Neural cell (in vitro differentiated cells): Measurements from ENCODE around the gene PAK4. TPM values are rescaled to one million over a fixed set of nuclear protein-coding genes. Genes with fewer than 3 reads are reported as not detected.

Experiments
- H2AFZ ChIP-seq: fragments of 200-600, 300-800 bp; sonication (generic), shearing (Covaris generic); 2 replicates; pipeline ENCODE4 v1.6.0; 2014; ENCODE audit warnings: low read depth, mild to moderate bottlenecking, antibody characterized with exemption, low read length, moderate library complexity
- H3F3A ChIP-seq: fragments of 200-600 bp; shearing (Covaris generic); 2 replicates; pipeline ENCODE4 v1.6.1; 2016; ENCODE audit warnings: mild to moderate bottlenecking, moderate library complexity, mixed read lengths, antibody characterized with exemption, low read length; ENCODE audit not compliant: insufficient read depth, poor library complexity, severe bottlenecking
- H3K27ac ChIP-seq: fragments of 200-600, 300-800 bp; sonication (generic), shearing (Covaris generic); 2 replicates; pipeline ENCODE4 v1.5.1; 2014; ENCODE audit warnings: mild to moderate bottlenecking, low read length, moderate library complexity
- H3K27me3 ChIP-seq: fragments of 300-800, 200-600 bp; sonication (generic), shearing (Covaris generic); 2 replicates; pipeline ENCODE4 v1.6.0; 2014; ENCODE audit warnings: mild to moderate bottlenecking, low read depth, low read length, moderate library complexity; ENCODE audit not compliant: insufficient read depth
- H3K36me3 ChIP-seq: fragments of 300-800, 200-600 bp; sonication (generic), shearing (Covaris generic); 2 replicates; pipeline ENCODE4 v1.5.1; 2014; ENCODE audit warnings: mild to moderate bottlenecking, antibody characterized with exemption, low read length, moderate library complexity; ENCODE audit not compliant: insufficient read depth
- H3K4me2 ChIP-seq: fragments of 300-800, 200-600 bp; sonication (generic), shearing (Covaris generic); 2 replicates; pipeline ENCODE4 v1.6.0; 2014; ENCODE audit warnings: mild to moderate bottlenecking, low read length
- H3K4me3 ChIP-seq: fragments of 300-800, 200-600 bp; sonication (generic), shearing (Covaris generic); 2 replicates; pipeline ENCODE4 v1.5.1; 2014; ENCODE audit warnings: mild to moderate bottlenecking, low read length, moderate library complexity
- H3K79me2 ChIP-seq: fragments of 200-600 bp; shearing (Covaris generic); replicated peaks from 2 replicates; pipeline ENCODE4 v1.6.0; 2014; ENCODE audit warnings: mild to moderate bottlenecking, low read length, moderate library complexity; ENCODE audit not compliant: insufficient read depth
- H3K9ac ChIP-seq: fragments of 300-800, 200-600 bp; sonication (generic), shearing (Covaris generic); 2 replicates; pipeline ENCODE4 v1.6.1; 2016; ENCODE audit warnings: mild to moderate bottlenecking, low read length, mixed read lengths
- H3K9me2 ChIP-seq: fragments of 200-600 bp; shearing (Covaris generic); 2 replicates; pipeline ENCODE4 v1.6.1; 2016; ENCODE audit warnings: mild to moderate bottlenecking, low read length, mixed read lengths; ENCODE audit not compliant: insufficient read depth
- H3K9me3 ChIP-seq: fragments of 200-600, 300-800 bp; sonication (generic), shearing (Covaris generic); 2 replicates; pipeline ENCODE4 v1.6.1; 2016; ENCODE audit warnings: mild to moderate bottlenecking, mixed run types, low read length, moderate library complexity, mixed read lengths
- H4K20me1 ChIP-seq: fragments of 200-600 bp; shearing (Covaris generic); 2 replicates; pipeline ENCODE4 v1.6.1; 2016; ENCODE audit warnings: mild to moderate bottlenecking, mixed run types; ENCODE audit not compliant: insufficient read depth
- CTCF ChIP-seq: fragments of 450-650 bp; IDR thresholded peaks from 2 replicates; pipeline ENCODE4 v1.5.1; 2014; ENCODE audit warnings: antibody characterized with exemption, mild to moderate bottlenecking, moderate library complexity; ENCODE audit not compliant: poor library complexity, severe bottlenecking
- EP300 ChIP-seq: fragments of 450-650 bp; conservative IDR thresholded peaks from 2 replicates; pipeline ENCODE4 v1.6.1; 2014; ENCODE audit warnings: antibody characterized with exemption, mild to moderate bottlenecking, moderate library complexity; ENCODE audit not compliant: poor library complexity, severe bottlenecking
- EZH2 ChIP-seq: fragments of 200-600, 300-800 bp; shearing (Covaris generic), sonication (generic); IDR thresholded peaks from 2 replicates; pipeline ENCODE4 v1.6.1; 2014; ENCODE audit warnings: antibody characterized with exemption, low read length, borderline replicate concordance, mild to moderate bottlenecking; ENCODE audit not compliant: insufficient read depth, poor library complexity, severe bottlenecking
- MXI1 ChIP-seq: fragments of 450-650 bp; conservative IDR thresholded peaks from 2 replicates; pipeline ENCODE4 v1.6.1; 2014; ENCODE audit warnings: antibody characterized with exemption, mild to moderate bottlenecking; ENCODE audit not compliant: poor library complexity, severe bottlenecking
- POLR2AphosphoS5 ChIP-seq: IDR thresholded peaks from 2 replicates; pipeline ENCODE4 v1.6.1; 2012
- RAD21 ChIP-seq: fragments of 450-650 bp; conservative IDR thresholded peaks from 2 replicates; pipeline ENCODE4 v1.6.1; 2014; ENCODE audit warnings: antibody characterized with exemption, mild to moderate bottlenecking, moderate library complexity
- REST ChIP-seq: IDR thresholded peaks from 2 replicates; pipeline ENCODE4 v1.6.1; 2012; ENCODE audit warnings: borderline replicate concordance
- SMC3 ChIP-seq: fragments of 450-650 bp; conservative IDR thresholded peaks from 2 replicates; pipeline ENCODE4 v1.6.1; 2014; ENCODE audit warnings: antibody characterized with exemption, mild to moderate bottlenecking, moderate library complexity; ENCODE audit not compliant: poor library complexity
- TAF1 ChIP-seq: IDR thresholded peaks from 2 replicates; pipeline ENCODE4 v1.6.1; 2012; ENCODE audit warnings: low read depth
- polyA plus RNA-seq: library from polyadenylated mRNA; depleted of rRNA; stranded (reverse); fragments of >200 nt; gene quantifications from 2 replicates; pipeline ENCODE4 v1.2.3, GENCODE V29; 2014

PAK4 gene
- polyA plus RNA-seq, 1 donor from 2014 or later = 5.4 TPM

- Histone ChIP-seq H3F3A (no peaks in the 10 kb centered on the region), H4K20me1 (no peaks in the 10 kb centered on the region), H3K4me2 (no peak overlapping the region), H3K79me2 (peaks cover 11% of the 10 kb centered on the region), H3K9me2 (no peaks in the 10 kb centered on the region), H3K27me3 (no peaks in the 10 kb centered on the region), H3K9ac (no peak overlapping the region), H3K27ac (no peak overlapping the region), H3K4me3 (no peak overlapping the region), H3K9me3 (no peaks in the 10 kb centered on the region), H3K36me3 (no peaks in the 10 kb centered on the region), H2AFZ (no peak overlapping the region)
- TF ChIP-seq MXI1 = no peak
- TF ChIP-seq RAD21 = no peak
- TF ChIP-seq CTCF = no peak
- no peak for TF ChIP-seq REST
- TF ChIP-seq TAF1 = no peak
- TF ChIP-seq EP300 = no peak
Measured at GRCh38 chr19:39138221-39139211, 12.9 kb downstream of the PAK4 start.

- H3K9ac ChIP-seq = no peak overlapping the region
- no peaks in the 10 kb centered on the region for H4K20me1 ChIP-seq
- no peaks in the 10 kb centered on the region for H3K27me3 ChIP-seq
- H3K4me2 ChIP-seq = no peak overlapping the region
- no peaks in the 10 kb centered on the region for H3K36me3 ChIP-seq
- H3K79me2 ChIP-seq = peaks cover 11% of the 10 kb centered on the region
- H2AFZ ChIP-seq = no peak overlapping the region
- no peaks in the 10 kb centered on the region for H3F3A ChIP-seq
- H3K4me3 ChIP-seq = no peak overlapping the region
- no peak overlapping the region for H3K27ac ChIP-seq
- no peak for TF ChIP-seq TAF1
- no peak for TF ChIP-seq REST
- no peak for TF ChIP-seq MXI1
- no peak for TF ChIP-seq SMC3
- TF ChIP-seq POLR2AphosphoS5 = no peak
- TF ChIP-seq EP300 = no peak
- no peak for TF ChIP-seq RAD21
- no peak for TF ChIP-seq EZH2
- TF ChIP-seq CTCF = no peak
- no peaks in the 10 kb centered on the region for H3K9me3 ChIP-seq
- no peaks in the 10 kb centered on the region for H3K9me2 ChIP-seq
Measured at GRCh38 chr19:39139305-39139874, 13.8 kb downstream of the PAK4 start.
